ENCODE measurements around the gene MUC5B. TPM values are rescaled to one million over a fixed set of nuclear protein-coding genes. Genes with fewer than 3 reads are reported as not detected.

The MUC5B gene
- total RNA-seq, 2 donors from 2014 or later = 0.18 to 17.3 TPM

- Histone ChIP-seq H3K36me3 (no peaks in the 10 kb centered on the region), H3K27me3 (replicated peaks; ENCODE audit: insufficient read depth) (no peaks in the 10 kb centered on the region), H3K27ac (no peak overlapping the region), H3K9me3 (no peaks in the 10 kb centered on the region), H3K4me3 (no peak overlapping the region), H3K4me1 (replicated peaks) (no peaks in the 10 kb centered on the region)
- WGBS = 87% methylated on average over 24 of the region's 29 CpGs
- TF ChIP-seq POLR2AphosphoS5 (IDR thresholded peaks at IDR 0.05) (no peak), CTCF (IDR thresholded peaks at IDR 0.05) (no peak), POLR2A (IDR thresholded peaks at IDR 0.05) (no peak)
- DNase-seq (ENCODE audit: low spot score) = no peak
- intact Hi-C loops (cut with DNase I) = no loop called here
These were observed 44.0 kb upstream of the MUC5B start for GRCh38 chr11:1178906-1179305.

DNA sequence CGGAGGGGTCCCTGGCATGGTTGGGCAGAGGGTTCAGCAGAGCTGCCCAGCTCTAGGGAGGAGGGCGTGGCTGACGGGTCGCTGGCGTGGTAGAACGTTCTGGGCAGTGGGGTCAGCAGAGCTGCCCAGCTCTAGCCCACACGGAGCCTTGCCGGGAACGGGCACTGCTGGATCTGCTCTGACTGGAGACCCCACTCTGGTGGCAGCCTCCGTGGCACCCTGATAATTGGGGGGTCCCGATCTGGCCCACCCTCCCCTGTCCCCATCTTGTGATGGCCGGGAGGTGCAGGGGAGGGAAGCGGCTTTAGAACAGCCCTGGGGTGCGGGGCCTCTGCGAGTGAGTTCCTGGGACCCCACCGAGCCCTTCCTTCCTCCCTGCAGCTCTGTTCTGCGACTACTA, 43.2 kb upstream of the MUC5B start:
- Histone ChIP-seq H3K36me3 (no peaks in the 10 kb centered on the region), H3K4me3 (no peak overlapping the region), H3K27ac (no peak overlapping the region), H3K9me3 (no peaks in the 10 kb centered on the region), H3K4me1 (replicated peaks) (no peaks in the 10 kb centered on the region), H3K27me3 (replicated peaks; ENCODE audit: insufficient read depth) (no peaks in the 10 kb centered on the region)
- TF ChIP-seq POLR2A (IDR thresholded peaks at IDR 0.05) (no peak), POLR2AphosphoS5 (IDR thresholded peaks at IDR 0.05) (no peak), CTCF (IDR thresholded peaks at IDR 0.05) (no peak)
- WGBS = 88% methylated on average over 16 of the region's 17 CpGs
- intact Hi-C loops (cut with DNase I) = no loop called here
- DNase-seq (ENCODE audit: low spot score) = no peak

DNA sequence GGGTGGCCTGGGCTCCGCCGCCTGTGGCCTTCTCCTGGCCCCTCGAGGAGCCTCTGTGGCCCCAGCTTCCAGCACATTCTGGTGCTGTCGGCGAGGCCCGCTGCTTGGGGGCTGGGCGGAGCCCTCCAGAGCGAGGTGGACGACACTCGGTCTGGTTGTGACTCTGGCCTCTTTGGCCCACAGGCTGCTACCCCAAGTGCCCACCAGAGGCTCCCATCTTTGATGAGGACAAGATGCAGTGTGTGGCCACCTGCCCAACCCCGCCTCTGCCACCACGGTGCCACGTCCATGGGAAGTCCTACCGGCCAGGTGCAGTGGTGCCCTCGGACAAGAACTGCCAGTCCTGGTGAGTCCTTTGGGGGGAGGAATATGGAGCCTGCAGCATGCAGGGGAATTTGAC, 42.7 kb upstream of the MUC5B start:
- Histone ChIP-seq H3K4me3 (no peak overlapping the region), H3K4me1 (replicated peaks) (no peaks in the 10 kb centered on the region), H3K27me3 (replicated peaks; ENCODE audit: insufficient read depth) (no peaks in the 10 kb centered on the region), H3K36me3 (no peaks in the 10 kb centered on the region), H3K27ac (no peak overlapping the region), H3K9me3 (no peaks in the 10 kb centered on the region)
- no peak for TF ChIP-seq CTCF (IDR thresholded peaks at IDR 0.05)
- TF ChIP-seq POLR2AphosphoS5 (IDR thresholded peaks at IDR 0.05) = no peak
- TF ChIP-seq POLR2A (IDR thresholded peaks at IDR 0.05) = no peak
- intact Hi-C loops (cut with DNase I) = no loop called here
- WGBS = 78% methylated on average over 14 of the region's 15 CpGs
- DNase-seq (ENCODE audit: low spot score) = no peak

DNA sequence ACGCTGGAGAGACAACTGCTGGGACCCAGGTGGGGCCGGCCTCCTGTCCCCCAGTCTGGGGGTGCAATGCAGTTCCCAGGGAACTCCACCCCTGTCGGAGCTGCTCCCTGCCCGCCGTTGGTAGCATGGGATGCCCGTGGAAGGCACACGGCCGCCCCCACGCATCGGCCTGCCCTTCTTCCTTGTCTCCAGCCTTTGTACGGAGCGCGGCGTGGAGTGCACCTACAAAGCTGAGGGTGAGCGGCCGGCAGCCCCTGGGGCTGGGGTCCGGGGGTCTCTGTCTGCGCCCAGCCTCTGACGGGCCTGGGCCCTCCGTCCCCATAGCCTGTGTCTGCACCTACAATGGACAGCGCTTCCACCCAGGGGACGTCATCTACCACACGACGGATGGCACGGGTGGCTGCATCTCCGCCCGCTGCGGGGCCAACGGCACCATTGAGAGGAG, 41.9 kb upstream of the MUC5B start:
- no peak overlapping the region for H3K27ac ChIP-seq
- intact Hi-C loops (cut with DNase I) = no loop called here
- WGBS = 92% methylated on average over 28 of the region's 29 CpGs
- no peaks in the 10 kb centered on the region for H3K4me1 ChIP-seq (replicated peaks)
- TF ChIP-seq POLR2AphosphoS5 (IDR thresholded peaks at IDR 0.05) = no peak
- TF ChIP-seq POLR2A (IDR thresholded peaks at IDR 0.05) = no peak
- TF ChIP-seq CTCF (IDR thresholded peaks at IDR 0.05) = no peak
- no peak overlapping the region for H3K4me3 ChIP-seq
- H3K36me3 ChIP-seq = no peaks in the 10 kb centered on the region
- no peak for DNase-seq (ENCODE audit: low spot score)
- no peaks in the 10 kb centered on the region for H3K9me3 ChIP-seq
- no peaks in the 10 kb centered on the region for H3K27me3 ChIP-seq (replicated peaks; ENCODE audit: insufficient read depth)

DNA sequence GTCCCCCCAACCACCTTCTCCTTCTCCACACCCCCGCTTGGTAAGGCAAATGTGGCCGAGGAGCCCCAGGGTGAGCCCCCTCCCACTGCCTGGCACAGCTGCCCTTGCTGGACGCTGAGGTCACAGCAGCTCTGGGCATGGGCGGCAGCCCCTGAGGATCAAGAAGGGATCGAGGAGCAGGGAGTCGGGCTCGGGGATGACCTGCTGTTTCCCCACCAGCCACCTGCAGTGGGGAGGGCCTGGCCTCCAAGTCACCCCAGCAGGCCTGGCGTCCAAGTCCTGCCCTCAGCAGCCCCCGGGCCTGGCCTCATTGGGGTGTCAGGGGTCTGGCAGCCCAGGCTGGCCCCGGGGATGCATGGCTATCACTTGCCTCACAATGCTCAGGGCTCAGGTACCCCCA, 41.4 kb upstream of the MUC5B start:
- no peak for DNase-seq (ENCODE audit: low spot score)
- Histone ChIP-seq H3K27ac (no peak overlapping the region), H3K4me3 (no peak overlapping the region), H3K27me3 (replicated peaks; ENCODE audit: insufficient read depth) (no peaks in the 10 kb centered on the region), H3K4me1 (replicated peaks) (no peaks in the 10 kb centered on the region), H3K36me3 (no peaks in the 10 kb centered on the region), H3K9me3 (no peaks in the 10 kb centered on the region)
- WGBS = 94% methylated on average over 10 of the region's 10 CpGs
- intact Hi-C loops (cut with DNase I) = no loop called here
- TF ChIP-seq POLR2AphosphoS5 (IDR thresholded peaks at IDR 0.05) (no peak), CTCF (IDR thresholded peaks at IDR 0.05) (no peak), POLR2A (IDR thresholded peaks at IDR 0.05) (no peak)

All from prostate gland (tissue), 2 donors.